Prostate gland (tissue), 2 donors: ENCODE data around the gene ZFYVE9.

Experiments
- POLR2A ChIP-seq: fragments of 450-650 bp; IDR thresholded peaks from one replicate; pipeline ENCODE4 v1.6.1; 2016; ENCODE audit warnings: antibody characterized with exemption, mild to moderate bottlenecking
- POLR2AphosphoS5 ChIP-seq: sonication (generic); formaldehyde crosslinking; IDR thresholded peaks from one replicate; pipeline ENCODE4 v1.6.1; 2017; ENCODE audit warnings: antibody characterized with exemption
- TF ChIP-seq, protein P1 (sequence below), 4 experiments: fragments of 200-600 bp in 2 of 4; fragments of 450-650 bp in 2 of 4; sonication (generic) in 2 of 4; IDR thresholded peaks; 1 replicate in 3 of 4; 2 replicates in 1 of 4; pipeline ENCODE4 v1.5.1; 2016 to 2019; ENCODE audit warnings: antibody characterized with exemption in 4 of 4, mild to moderate bottlenecking in 2 of 4, moderate library complexity in 2 of 4

DNA sequence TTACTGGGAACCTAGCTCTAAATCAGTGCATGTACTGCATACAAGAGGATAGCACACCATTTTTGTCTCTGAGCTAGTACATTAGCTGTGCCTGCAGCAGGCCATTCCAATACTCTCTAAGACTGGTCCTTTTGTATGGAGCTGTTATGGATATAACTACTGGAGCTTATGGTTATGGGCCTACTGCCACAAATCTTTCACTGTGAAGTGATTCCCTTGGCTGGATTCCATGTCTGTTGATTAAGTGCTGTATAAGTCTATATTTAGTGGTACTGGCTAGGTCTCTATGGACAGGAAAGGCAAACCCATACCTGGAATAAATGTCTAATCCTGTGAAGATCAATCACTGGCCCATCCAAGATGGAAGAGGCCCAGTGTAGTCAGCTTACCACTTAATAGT lies 12.0 kb downstream of the ZFYVE9 start:
- TF ChIP-seq, protein P1, sequence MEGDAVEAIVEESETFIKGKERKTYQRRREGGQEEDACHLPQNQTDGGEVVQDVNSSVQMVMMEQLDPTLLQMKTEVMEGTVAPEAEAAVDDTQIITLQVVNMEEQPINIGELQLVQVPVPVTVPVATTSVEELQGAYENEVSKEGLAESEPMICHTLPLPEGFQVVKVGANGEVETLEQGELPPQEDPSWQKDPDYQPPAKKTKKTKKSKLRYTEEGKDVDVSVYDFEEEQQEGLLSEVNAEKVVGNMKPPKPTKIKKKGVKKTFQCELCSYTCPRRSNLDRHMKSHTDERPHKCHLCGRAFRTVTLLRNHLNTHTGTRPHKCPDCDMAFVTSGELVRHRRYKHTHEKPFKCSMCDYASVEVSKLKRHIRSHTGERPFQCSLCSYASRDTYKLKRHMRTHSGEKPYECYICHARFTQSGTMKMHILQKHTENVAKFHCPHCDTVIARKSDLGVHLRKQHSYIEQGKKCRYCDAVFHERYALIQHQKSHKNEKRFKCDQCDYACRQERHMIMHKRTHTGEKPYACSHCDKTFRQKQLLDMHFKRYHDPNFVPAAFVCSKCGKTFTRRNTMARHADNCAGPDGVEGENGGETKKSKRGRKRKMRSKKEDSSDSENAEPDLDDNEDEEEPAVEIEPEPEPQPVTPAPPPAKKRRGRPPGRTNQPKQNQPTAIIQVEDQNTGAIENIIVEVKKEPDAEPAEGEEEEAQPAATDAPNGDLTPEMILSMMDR (IDR thresholded peaks at IDR 0.05) = no peak
- TF ChIP-seq POLR2AphosphoS5 (no peak), POLR2A (no peak)
